WTC11 (cell line): ENCODE measurements around the gene EPHA4. TPM values are rescaled to one million over a fixed set of nuclear protein-coding genes. Genes with fewer than 3 reads are reported as not detected.

Source experiments
- ATAC-seq: fragments of 200-7000 bp; cut with Tn5 transposase; 2 replicates; pipeline ENCODE4 v1.10.0; 2021; ENCODE audit warnings: mild to moderate bottlenecking, moderate library complexity
- CTCF ChIA-PET: fragments of 300-600 bp; sonication (Branson Sonifier 250); formaldehyde crosslinking; loops from one replicate; lab custom pipeline; 2021; ENCODE audit warnings: antibody characterized with exemption; lab: Charles Lee
- POLR2A ChIA-PET: fragments of 350-600 bp; sonication (Branson Sonifier 250); formaldehyde crosslinking; loops from one replicate; lab custom pipeline; 2021; ENCODE audit warnings: antibody characterized with exemption; lab: Charles Lee
- DNase-seq: peaks from one replicate; pipeline ENCODE4 v3.0.0; 2021; ENCODE audit warnings: low spot score
- H3K27ac Mint-ChIP-seq: 2 replicates; pipeline ENCODE4 v1.8.0; 2021; ENCODE audit warnings: mixed read lengths
- H3K27me3 Mint-ChIP-seq: 2 replicates; pipeline ENCODE4 v1.8.0; 2021; ENCODE audit warnings: low read depth, mild to moderate bottlenecking, moderate library complexity, mixed read lengths
- H3K36me3 Mint-ChIP-seq: 2 replicates; pipeline ENCODE4 v1.8.0; 2021; ENCODE audit warnings: mixed read lengths
- H3K4me1 Mint-ChIP-seq: 2 replicates; pipeline ENCODE4 v1.8.0; 2022; ENCODE audit warnings: mixed read lengths
- H3K4me3 Mint-ChIP-seq: 2 replicates; pipeline ENCODE4 v1.8.0; 2021; ENCODE audit warnings: mild to moderate bottlenecking, moderate library complexity, mixed read lengths
- H3K9me3 Mint-ChIP-seq: 2 replicates; pipeline ENCODE4 v1.8.0; 2021; ENCODE audit warnings: mixed read lengths
- CBFB ChIP-seq: sonication (generic); formaldehyde crosslinking; IDR thresholded peaks from 2 replicates; pipeline ENCODE4 v1.8.1; 2022; ENCODE audit warnings: mild to moderate bottlenecking, low read depth, missing genetic modification reagents
- CREM ChIP-seq: sonication (generic); formaldehyde crosslinking; IDR thresholded peaks from 2 replicates; pipeline ENCODE4 v1.8.1; 2022; ENCODE audit warnings: mild to moderate bottlenecking, missing genetic modification reagents, moderate library complexity
- ELF4 ChIP-seq: sonication (generic); formaldehyde crosslinking; IDR thresholded peaks from 2 replicates; pipeline ENCODE4 v1.8.1; 2022; ENCODE audit warnings: low read depth, mild to moderate bottlenecking, moderate library complexity, missing genetic modification reagents
- FOXP1 ChIP-seq: sonication (generic); formaldehyde crosslinking; IDR thresholded peaks from 2 replicates; pipeline ENCODE4 v1.8.0; 2022; ENCODE audit warnings: missing genetic modification reagents, mild to moderate bottlenecking, moderate library complexity, borderline replicate concordance
- JUN ChIP-seq: sonication (generic); formaldehyde crosslinking; IDR thresholded peaks from 2 replicates; pipeline ENCODE4 v1.8.0; 2023; ENCODE audit warnings: mild to moderate bottlenecking, missing genetic modification reagents
- MYBL2 ChIP-seq: sonication (generic); formaldehyde crosslinking; IDR thresholded peaks from 2 replicates; pipeline ENCODE4 v1.8.1; 2023; ENCODE audit warnings: mild to moderate bottlenecking, moderate library complexity, missing genetic modification reagents
- NFATC4 ChIP-seq: fragments of 250-450 bp; sonication (Bioruptor Pico); IDR thresholded peaks from 2 replicates; pipeline ENCODE4 v1.9.0; 2021; ENCODE audit warnings: mild to moderate bottlenecking
- NR3C1 ChIP-seq: sonication (generic); formaldehyde crosslinking; conservative IDR thresholded peaks from 2 replicates; pipeline ENCODE4 v1.8.1; 2023; ENCODE audit warnings: low read depth, mild to moderate bottlenecking, missing genetic modification reagents
- PRRX2 ChIP-seq: fragments of 250-450 bp; sonication (Bioruptor Pico); IDR thresholded peaks from 2 replicates; pipeline ENCODE4 v1.8.0; 2021; ENCODE audit warnings: mild to moderate bottlenecking
- SMAD4 ChIP-seq: sonication (generic); formaldehyde crosslinking; IDR thresholded peaks from 2 replicates; pipeline ENCODE4 v1.8.0; 2022; ENCODE audit warnings: mild to moderate bottlenecking, missing genetic modification reagents
- ZNF219 ChIP-seq: sonication (generic); formaldehyde crosslinking; IDR thresholded peaks from 2 replicates; pipeline ENCODE4 v1.8.0; 2023; ENCODE audit warnings: missing genetic modification reagents, mild to moderate bottlenecking, borderline replicate concordance
- ZNF396 ChIP-seq: fragments of 250-450 bp; sonication (Bioruptor Pico); IDR thresholded peaks from 2 replicates; pipeline ENCODE4 v1.8.0; 2021; ENCODE audit warnings: mild to moderate bottlenecking, moderate library complexity, borderline replicate concordance
- ZNF416 ChIP-seq: fragments of 250-450 bp; sonication (Bioruptor Pico); IDR thresholded peaks from 2 replicates; pipeline ENCODE4 v1.9.0; 2021; ENCODE audit warnings: mild to moderate bottlenecking, inconsistent platforms
- total RNA-seq: library from RNA; stranded (reverse); gene quantifications from 3 replicates; pipeline ENCODE4 v1.2.3, GENCODE V29; 2021
- TF ChIP-seq, protein P1 (sequence below): fragments of 250-450 bp; sonication (Bioruptor Pico); IDR thresholded peaks from 2 replicates; pipeline ENCODE4 v1.9.0; 2021; ENCODE audit warnings: moderate library complexity, mild to moderate bottlenecking, inconsistent platforms, borderline replicate concordance
- TF ChIP-seq, protein P2 (sequence below): sonication (generic); formaldehyde crosslinking; IDR thresholded peaks from 2 replicates; pipeline ENCODE4 v1.8.1; 2022; ENCODE audit warnings: low read depth, mild to moderate bottlenecking, moderate library complexity, missing genetic modification reagents, borderline replicate concordance
- TF ChIP-seq, protein P3 (sequence below): sonication (generic); formaldehyde crosslinking; IDR thresholded peaks from 2 replicates; pipeline ENCODE4 v1.8.0; 2022; ENCODE audit warnings: missing genetic modification reagents

The EPHA4 gene
- total RNA-seq, 1 experiment from 2014 or later: 11.0 TPM

- ATAC-seq (no peak), DNase-seq (no peak)
- ChIA-PET CTCF (no interaction called here), POLR2A (interaction anchor here (0.7 kb wide), 1 partner anchor 241 kb away, joined by 3 read pairs; no protein-coding TSS in a partner anchor)
- Mint-ChIP-seq H3K27ac (no peak overlapping the region), H3K9me3 (peaks cover 3% of the 10 kb centered on the region; the same call in 1 of the 2 replicates), H3K27me3 (no peaks in the 10 kb centered on the region), H3K4me3 (no peak overlapping the region), H3K36me3 (0 out of 2 replicates have a peak, but pooled peaks cover 2% of the 10 kb centered on the region), H3K4me1 (peaks cover 30% of the 10 kb centered on the region)
- TF ChIP-seq CBFB: no peak
- TF ChIP-seq NFATC4: no peak
- TF ChIP-seq MYBL2 (CRISPR knock-in tag): no peak
These were observed 41.5 kb downstream of the EPHA4 start for GRCh38 chr2:221530653-221531037.

- ChIA-PET POLR2A (interaction anchor here (0.7 kb wide), 1 partner anchor 241 kb away, joined by 3 read pairs; no protein-coding TSS in a partner anchor), CTCF (no interaction called here)
- H3K27ac Mint-ChIP-seq: no peak overlapping the region
- H3K36me3 Mint-ChIP-seq: 0 out of 2 replicates have a peak, but pooled peaks cover 2% of the 10 kb centered on the region
- H3K9me3 Mint-ChIP-seq: peaks cover 3% of the 10 kb centered on the region; the same call in 1 of the 2 replicates
- no peaks in the 10 kb centered on the region for H3K27me3 Mint-ChIP-seq
- TF ChIP-seq CREM (CRISPR knock-in tag) (no peak), ELF4 (CRISPR knock-in tag) (no peak), JUN (CRISPR knock-in tag) (no peak), ZNF219 (no peak), ZNF396 (CRISPR knock-in tag) (no peak)
- TF ChIP-seq, protein P1, sequence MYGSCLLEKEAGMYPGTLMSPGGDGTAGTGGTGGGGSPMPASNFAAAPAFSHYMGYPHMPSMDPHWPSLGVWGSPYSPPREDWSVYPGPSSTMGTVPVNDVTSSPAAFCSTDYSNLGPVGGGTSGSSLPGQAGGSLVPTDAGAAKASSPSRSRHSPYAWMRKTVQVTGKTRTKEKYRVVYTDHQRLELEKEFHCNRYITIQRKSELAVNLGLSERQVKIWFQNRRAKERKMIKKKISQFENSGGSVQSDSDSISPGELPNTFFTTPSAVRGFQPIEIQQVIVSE (CRISPR knock-in tag): no peak
- H3K4me1 Mint-ChIP-seq: peaks cover 33% of the 10 kb centered on the region
- ATAC-seq (no peak), DNase-seq (no peak)
- H3K4me3 Mint-ChIP-seq: no peak overlapping the region
These were observed 42.0 kb downstream of the EPHA4 start for GRCh38 chr2:221529943-221530652.

DNA sequence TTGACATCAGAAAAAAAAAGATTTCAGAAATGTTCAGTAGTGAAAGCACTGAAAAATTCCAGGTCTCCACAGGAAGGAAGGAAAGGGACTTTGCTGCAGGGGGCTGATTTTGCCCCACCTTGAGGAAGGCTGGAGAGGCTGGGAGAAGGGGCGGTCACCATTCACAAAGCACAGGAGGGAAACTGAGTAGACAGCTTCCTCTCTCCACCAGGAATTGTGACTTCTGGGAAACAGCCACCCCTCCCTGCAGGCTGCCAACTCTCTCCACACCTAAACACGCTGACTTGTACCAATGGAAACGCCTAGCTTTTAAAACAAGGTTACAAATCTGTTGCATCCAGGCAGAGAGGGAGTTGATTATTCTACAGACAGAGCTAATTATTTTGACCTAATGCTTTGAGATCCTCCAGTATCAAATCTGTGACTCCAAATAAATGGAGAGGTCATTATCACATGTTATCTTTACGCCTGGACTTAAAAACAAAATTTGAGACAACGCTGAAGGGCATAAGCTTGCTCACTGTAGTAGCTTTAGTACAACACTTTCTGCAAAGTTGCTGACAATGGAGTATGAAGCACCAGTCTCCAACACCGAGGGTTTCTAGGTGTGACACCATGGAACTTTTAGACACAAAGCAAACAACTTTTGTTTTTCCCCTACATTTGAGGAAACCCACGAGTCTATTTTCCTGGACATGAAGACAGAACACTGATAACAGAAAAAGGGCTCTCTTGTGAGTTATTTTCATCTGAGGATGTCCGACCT, 42.7 kb downstream of the EPHA4 start:
- DNase-seq (no peak), ATAC-seq (no peak)
- Mint-ChIP-seq H3K27me3 (no peaks in the 10 kb centered on the region), H3K9me3 (peaks cover 3% of the 10 kb centered on the region; the same call in 1 of the 2 replicates), H3K36me3 (0 out of 2 replicates have a peak, but pooled peaks cover 2% of the 10 kb centered on the region), H3K4me3 (no peak overlapping the region), H3K4me1 (peaks cover 39% of the 10 kb centered on the region), H3K27ac (no peak overlapping the region)
- POLR2A ChIA-PET: no interaction called here
- TF ChIP-seq MYBL2 (CRISPR knock-in tag) (no peak), FOXP1 (no peak), SMAD4 (CRISPR knock-in tag) (no peak), PRRX2 (CRISPR knock-in tag) (no peak), ZNF416 (CRISPR knock-in tag) (no peak), NR3C1 (CRISPR knock-in tag) (no peak)
- TF ChIP-seq, protein P2, sequence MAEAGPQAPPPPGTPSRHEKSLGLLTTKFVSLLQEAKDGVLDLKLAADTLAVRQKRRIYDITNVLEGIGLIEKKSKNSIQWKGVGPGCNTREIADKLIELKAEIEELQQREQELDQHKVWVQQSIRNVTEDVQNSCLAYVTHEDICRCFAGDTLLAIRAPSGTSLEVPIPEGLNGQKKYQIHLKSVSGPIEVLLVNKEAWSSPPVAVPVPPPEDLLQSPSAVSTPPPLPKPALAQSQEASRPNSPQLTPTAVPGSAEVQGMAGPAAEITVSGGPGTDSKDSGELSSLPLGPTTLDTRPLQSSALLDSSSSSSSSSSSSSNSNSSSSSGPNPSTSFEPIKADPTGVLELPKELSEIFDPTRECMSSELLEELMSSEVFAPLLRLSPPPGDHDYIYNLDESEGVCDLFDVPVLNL: no peak
- TF ChIP-seq, protein P3, sequence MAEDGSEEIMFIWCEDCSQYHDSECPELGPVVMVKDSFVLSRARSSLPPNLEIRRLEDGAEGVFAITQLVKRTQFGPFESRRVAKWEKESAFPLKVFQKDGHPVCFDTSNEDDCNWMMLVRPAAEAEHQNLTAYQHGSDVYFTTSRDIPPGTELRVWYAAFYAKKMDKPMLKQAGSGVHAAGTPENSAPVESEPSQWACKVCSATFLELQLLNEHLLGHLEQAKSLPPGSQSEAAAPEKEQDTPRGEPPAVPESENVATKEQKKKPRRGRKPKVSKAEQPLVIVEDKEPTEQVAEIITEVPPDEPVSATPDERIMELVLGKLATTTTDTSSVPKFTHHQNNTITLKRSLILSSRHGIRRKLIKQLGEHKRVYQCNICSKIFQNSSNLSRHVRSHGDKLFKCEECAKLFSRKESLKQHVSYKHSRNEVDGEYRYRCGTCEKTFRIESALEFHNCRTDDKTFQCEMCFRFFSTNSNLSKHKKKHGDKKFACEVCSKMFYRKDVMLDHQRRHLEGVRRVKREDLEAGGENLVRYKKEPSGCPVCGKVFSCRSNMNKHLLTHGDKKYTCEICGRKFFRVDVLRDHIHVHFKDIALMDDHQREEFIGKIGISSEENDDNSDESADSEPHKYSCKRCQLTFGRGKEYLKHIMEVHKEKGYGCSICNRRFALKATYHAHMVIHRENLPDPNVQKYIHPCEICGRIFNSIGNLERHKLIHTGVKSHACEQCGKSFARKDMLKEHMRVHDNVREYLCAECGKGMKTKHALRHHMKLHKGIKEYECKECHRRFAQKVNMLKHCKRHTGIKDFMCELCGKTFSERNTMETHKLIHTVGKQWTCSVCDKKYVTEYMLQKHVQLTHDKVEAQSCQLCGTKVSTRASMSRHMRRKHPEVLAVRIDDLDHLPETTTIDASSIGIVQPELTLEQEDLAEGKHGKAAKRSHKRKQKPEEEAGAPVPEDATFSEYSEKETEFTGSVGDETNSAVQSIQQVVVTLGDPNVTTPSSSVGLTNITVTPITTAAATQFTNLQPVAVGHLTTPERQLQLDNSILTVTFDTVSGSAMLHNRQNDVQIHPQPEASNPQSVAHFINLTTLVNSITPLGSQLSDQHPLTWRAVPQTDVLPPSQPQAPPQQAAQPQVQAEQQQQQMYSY (CRISPR knock-in tag): no peak
- CTCF ChIA-PET: no interaction called here
